Hepatocyte (in vitro differentiated cells): ENCODE data around the gene DSCAM.

Experiments used
- EZH2 ChIP-seq: fragments of 200-600 bp; sonication (generic); IDR thresholded peaks from 2 replicates; pipeline ENCODE4 v1.6.1; 2016; ENCODE audit warnings: antibody characterized with exemption, mild to moderate bottlenecking, borderline replicate concordance
- EZH2phosphoT487 ChIP-seq: fragments of 200-600 bp; sonication (generic); IDR thresholded peaks from one replicate; pipeline ENCODE4 v1.6.1; 2018; ENCODE audit warnings: antibody characterized with exemption, mild to moderate bottlenecking, low read depth, moderate library complexity; ENCODE audit not compliant: unreplicated experiment, severe bottlenecking
- TF ChIP-seq, protein P1 (sequence below): fragments of 200-600 bp; sonication (generic); IDR thresholded peaks from 2 replicates; pipeline ENCODE4 v1.5.1; 2016; ENCODE audit warnings: antibody characterized with exemption, mild to moderate bottlenecking; ENCODE audit not compliant: poor library complexity

DNA sequence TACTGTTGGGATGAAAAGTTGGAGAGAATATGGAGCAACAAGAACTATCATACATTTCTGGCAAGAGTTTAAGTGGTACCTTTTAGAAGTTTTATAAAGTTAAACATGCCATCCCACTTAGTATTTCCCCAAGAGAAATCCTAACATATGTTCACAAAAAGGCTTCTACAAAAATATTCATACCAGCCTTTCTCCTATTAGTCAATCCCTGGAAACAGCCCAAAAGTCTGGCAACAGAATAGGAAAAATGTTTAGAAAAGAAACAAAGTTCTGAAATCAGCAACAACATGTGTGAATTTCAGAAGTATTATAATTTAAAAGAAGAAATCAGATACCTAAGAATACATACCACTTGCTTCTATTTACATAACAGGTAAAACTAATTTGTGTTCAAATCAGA lies 271.0 kb downstream of the DSCAM start:
- TF ChIP-seq EZH2 (no peak), EZH2phosphoT487 (no peak)
- TF ChIP-seq, protein P1, sequence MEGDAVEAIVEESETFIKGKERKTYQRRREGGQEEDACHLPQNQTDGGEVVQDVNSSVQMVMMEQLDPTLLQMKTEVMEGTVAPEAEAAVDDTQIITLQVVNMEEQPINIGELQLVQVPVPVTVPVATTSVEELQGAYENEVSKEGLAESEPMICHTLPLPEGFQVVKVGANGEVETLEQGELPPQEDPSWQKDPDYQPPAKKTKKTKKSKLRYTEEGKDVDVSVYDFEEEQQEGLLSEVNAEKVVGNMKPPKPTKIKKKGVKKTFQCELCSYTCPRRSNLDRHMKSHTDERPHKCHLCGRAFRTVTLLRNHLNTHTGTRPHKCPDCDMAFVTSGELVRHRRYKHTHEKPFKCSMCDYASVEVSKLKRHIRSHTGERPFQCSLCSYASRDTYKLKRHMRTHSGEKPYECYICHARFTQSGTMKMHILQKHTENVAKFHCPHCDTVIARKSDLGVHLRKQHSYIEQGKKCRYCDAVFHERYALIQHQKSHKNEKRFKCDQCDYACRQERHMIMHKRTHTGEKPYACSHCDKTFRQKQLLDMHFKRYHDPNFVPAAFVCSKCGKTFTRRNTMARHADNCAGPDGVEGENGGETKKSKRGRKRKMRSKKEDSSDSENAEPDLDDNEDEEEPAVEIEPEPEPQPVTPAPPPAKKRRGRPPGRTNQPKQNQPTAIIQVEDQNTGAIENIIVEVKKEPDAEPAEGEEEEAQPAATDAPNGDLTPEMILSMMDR: no peak
